ENCODE results near the gene SFI1.

Gene SFI1

DNA sequence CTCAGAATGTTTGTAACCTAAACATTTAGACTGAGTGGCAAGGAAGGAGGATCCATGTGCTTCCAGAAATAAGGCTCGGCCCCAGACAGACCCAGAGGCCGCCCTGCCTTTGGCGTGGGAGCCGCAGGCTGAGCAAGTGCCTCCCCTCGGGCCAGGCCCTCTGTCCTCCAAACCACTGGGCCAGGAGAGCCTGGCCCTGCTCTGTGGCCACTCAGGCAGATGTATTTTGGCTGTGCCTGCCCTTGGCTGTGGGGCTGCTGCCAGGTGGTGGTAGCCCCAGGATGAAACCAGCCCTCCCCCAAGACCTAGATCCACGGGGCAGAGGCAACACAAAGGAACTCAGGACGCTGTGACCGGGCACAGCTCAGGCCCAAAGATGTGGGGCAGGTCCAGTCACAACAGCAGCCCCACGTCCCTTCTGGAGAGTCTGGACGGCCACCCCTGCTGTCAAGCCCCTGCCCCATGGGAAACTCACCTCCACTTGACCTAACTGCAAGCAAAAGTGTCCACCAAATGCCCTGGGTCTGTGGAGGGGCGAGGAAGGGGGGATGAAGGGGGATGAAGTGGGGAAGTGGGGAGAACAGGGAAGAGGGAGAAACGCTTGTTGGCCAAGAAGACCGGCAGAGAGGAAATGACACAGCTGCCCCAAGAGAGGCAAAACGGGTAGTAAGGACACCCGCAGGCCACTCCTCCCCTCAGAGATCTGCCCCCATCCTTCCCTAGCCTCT is 141.7 kb downstream of the SFI1 start:
- no peak for DNase-seq

DNA sequence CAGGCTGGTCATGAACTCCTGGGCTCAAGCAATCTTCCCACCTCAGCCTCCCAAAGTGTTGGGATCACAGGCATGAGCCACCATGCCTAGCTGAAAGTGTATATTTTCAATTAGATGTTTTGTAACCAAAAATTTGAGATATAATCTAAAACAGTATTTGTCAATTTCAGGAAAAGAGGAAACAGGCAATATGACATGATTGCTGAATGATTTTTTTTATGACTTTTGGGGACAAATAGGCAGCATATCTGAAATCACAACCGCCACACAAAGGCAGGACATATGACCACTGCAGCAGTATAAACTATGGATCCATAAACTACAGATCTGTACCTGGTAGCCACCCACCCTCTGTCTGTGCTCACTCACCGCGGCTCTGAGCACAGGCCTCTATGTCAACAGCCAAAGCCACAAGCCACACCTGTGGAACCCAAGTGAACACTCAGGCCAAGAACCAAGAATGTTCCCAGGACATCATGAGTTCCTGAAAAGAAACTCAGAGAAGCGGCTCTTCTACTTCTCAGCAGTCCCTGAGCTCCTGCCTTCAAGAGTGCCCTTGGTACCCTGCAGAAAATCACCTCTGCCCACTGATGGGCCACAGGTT is 143.2 kb downstream of the SFI1 start:
- DNase-seq: no peak

DNA sequence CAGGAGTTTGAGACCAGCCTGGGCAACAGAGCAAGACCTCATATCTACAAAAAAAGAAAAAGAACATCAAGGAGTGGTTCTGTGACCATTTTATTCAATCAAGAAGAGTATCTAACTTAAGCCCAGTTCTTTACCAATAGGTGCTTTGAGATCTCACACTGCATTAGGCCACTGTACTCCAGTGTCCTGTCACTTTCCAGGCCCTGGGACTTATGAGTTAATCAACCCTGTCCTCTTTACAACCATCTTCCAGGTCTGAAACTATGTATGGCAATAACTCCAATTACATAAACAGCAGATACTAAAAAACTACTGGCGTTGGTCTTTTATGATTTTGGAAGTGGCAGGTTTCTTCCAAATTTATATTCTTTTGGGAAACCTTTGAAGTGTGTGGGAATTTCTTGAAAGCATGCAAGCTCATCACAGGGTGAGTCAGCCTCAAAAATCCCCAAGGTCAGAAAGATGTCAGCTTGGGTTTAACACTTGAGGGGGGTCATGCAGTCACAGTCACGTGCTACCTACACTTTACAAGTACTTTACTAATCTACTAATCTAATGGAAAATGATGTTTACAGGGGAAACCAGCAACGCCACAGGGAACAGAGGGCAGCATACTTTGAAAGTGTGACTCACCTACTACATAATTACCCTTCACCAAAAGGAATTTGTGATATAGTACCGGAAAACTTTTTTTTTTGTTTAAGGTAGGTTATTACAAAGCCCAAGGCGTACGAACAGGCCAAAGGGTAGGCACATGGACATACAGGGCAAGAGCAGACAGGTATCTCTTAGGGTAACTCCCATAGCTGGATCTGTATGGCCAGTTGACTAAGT is 150.1 kb downstream of the SFI1 start:
- peak; percentile 38 for DNase-seq

DNA sequence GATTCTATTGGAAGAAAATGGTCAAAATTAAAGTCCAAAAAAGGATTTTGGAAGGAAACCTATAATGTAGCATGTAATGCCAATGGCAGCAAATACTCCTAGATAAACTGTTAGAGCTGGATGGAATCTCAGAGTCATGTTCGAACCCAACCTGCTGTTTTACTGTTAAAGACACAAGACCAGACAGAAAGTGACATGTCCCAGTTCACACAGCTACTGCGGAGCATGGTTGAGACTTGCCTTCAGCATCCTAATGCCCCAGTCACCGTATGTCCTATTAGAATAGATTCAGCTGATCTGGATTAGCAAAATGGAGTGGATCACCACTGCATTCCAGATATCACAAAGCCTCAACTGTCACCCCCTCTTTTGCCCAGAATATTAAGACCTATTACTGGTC is 150.7 kb downstream of the SFI1 start:
- no peak for DNase-seq

DNA sequence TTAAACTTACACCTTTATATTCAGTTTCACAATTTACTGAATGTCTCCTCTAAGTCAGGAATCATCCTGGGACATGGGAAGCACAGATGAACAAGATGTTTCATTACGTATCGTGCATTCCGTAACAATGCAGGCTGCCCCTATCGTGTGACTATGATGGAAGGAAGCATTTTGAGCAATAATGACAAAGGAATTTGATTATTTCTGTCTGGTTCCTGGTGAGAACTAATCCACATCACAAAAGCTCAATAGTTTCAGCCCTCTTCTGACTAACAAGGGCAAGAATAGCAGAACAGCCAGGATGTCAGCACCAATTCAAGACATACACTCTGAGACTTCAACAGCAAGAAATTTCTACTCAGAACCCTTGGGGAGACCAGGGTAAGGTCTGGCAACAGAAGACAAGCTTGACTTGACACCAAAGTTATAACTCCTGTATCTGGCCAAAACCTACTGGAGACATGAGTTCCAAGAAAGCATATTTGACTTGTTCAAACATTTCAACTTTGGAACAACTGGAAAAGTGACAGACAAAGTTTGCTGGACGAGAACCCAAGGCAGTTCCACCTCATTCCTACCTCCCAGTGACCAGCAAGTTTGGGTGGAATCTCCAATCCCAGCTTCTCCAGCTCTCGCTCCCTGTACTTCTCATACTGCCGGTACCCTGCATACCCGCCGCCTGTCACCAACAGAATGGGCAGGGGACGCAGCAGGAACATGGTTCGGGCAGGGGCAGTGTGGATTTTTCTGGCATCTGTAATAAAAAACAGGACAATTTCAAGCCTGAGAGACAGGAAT is 151.4 kb downstream of the SFI1 start:
- no peak for DNase-seq

DNA sequence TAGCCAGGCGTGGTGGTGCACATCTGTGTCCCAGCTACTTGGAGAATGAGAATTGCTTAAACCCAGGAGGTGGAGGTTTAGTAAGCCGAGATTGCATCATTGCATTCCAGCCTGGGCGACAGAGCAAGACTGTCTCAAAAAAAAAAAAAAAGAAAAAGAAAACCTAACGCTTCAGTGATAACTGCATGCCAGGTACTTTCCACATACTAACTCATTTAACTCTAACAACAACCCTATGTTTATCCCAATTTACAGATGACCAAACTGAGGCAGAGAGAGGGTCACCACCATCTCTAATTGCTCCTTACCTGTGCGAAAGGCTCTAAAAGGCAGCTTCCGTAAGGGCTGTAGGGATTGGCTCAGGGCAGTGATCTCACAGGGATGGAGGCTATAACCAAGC is 154.1 kb downstream of the SFI1 start:
- DNase-seq: no peak

DNA sequence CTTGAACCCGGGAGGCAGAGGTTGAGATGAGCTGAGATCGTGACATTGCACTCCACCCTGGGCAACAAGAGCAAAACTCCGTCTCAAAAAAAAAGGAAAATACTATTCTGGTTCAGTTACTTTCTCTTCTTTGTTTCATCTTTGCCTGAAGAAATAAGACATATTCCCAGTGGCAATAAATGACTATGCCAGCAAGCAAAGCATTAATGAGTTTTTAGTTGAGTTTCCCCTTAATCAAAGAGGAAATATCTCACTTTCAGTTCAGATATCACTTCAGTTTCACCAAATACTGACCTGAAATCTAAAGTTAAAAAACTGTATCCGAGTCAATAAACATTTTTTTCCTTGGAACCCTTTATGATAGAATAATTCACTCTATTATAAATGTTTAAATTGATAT is 155.3 kb downstream of the SFI1 start:
- no peak for DNase-seq

DNA sequence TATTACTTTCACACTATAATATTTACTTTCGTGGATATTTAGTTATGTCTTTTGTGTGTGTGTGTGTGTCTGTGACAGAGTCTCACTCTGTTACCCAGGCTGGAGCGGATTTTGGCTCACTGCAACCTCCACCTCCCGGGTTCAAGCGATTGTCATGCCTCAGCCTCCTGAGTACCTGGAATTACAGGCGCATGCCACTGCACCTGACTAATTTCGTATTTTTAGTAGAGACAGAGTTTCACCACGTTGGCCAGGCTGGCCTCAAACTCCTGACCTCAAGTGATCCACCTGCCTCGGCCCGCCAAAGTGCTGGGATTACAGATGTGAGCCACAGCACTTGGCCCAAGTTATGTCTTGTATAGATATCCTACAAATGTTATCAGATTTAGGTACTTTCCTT is 155.8 kb downstream of the SFI1 start:
- DNase-seq: no peak

DNA sequence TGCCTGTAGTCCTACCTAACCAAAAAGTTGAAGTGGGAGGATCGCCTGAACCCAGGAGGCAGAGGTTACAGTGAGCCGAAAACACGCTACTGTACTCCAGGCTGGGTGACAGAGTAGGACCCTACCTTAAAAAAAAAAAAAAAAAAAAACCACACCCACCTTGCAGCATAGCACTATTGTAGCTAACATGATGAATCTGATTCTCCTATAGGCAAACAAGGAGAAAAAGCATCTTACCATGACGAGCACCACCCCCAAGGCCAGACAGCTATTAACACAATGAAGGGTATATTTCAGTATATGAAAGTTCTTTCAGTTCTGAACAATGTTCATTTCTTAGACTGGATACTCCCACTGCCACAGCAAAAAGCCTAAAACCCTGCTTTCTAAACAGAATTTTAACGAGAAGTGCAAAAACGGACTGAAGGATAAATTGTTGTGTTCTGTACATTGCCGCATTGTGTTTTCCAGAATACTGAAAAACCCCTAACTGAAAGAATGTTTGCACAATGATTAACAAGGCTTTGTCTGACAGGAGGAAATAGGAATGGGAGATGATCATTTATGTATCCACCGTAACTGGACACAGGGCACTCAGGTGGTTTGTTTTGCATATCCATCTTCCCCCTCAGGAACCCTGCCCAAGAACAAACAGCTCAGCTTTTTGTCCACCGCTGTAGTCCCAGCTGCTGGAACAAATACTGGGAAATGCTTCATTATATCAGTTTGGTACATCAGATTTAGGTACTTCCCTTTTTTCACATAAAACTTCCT is 156.8 kb downstream of the SFI1 start:
- no peak for DNase-seq

DNA sequence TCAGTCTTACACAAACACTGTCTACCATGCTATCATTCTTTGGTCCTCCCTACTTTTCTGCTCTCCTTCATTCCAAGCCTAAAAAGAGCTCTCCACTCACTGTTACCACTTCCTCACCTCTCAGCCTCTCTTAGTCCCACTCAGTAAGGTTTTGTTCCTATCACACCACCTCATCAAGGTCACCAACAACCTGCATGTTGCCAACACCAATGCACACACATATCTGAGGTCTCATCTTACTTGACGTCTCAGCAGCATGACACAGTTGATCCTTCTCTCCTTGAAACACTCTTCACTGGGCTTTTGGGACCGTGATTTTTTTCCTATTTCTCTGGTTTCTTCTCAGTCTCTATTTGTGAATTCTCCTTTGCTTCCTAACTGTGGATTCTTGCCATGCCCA is 157.6 kb downstream of the SFI1 start:
- no peak for DNase-seq

DNA sequence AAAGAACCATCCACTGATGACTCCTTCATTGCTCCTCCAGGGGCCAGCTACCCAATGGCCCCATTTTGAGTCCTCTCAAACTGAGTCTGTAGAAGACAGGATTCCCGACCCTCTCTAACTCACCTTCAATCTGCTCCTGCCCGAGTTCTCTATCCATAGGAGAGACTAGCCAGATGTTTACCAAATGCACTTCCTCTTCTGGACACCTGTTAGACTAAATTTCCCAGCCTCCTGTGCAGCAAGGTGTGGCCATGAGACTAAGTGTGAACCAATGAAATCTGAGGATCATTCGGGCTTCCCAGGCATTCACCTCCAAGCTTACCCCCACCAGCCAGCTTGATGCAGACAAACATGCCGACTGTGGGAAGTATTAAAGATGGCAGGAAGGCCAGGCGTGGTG is 158.1 kb downstream of the SFI1 start:
- no peak for DNase-seq

DNA sequence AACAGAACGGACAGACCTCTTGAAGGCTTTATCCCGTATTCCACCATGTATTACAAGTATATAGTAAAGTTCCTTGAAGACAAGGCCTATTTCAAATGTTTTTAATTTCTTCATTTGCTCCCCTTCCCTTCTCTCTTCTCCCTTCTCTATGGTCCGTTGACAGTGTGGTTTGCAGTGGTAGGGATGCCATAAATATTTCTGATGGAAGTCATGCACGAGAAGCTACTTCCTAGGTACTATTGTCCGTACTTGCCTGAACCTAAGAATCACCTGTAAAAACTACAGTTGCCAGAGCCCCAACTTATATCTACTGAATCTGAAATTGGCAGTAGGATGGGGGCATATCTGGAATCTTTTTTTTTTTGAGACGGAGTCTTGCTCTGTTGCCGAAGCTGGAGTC is 162.9 kb downstream of the SFI1 start:
- DNase-seq: no peak

DNA sequence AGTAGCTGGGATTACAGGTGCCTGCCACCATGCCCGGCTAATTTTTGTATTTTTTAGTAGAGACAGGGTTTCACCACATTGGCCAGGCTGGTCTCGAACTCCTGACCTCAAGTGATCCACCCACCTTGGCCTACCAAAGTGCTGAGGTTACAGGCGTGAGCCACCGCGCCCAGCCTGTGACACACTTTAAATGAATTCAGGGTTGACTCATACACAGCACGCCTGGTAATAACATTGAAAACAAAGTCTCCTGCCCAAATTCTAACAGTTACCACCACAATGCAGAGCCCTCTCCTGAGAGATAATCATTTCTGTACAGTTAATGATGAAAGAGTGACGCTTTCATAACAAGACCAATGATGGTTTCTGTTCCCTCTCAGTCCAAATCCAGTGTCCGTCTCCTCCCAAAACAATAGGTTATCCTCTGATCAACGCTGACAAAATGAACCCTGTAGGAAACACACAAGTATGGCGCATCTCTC is 164.6 kb downstream of the SFI1 start:
- DNase-seq: peak; percentile 32

DNA sequence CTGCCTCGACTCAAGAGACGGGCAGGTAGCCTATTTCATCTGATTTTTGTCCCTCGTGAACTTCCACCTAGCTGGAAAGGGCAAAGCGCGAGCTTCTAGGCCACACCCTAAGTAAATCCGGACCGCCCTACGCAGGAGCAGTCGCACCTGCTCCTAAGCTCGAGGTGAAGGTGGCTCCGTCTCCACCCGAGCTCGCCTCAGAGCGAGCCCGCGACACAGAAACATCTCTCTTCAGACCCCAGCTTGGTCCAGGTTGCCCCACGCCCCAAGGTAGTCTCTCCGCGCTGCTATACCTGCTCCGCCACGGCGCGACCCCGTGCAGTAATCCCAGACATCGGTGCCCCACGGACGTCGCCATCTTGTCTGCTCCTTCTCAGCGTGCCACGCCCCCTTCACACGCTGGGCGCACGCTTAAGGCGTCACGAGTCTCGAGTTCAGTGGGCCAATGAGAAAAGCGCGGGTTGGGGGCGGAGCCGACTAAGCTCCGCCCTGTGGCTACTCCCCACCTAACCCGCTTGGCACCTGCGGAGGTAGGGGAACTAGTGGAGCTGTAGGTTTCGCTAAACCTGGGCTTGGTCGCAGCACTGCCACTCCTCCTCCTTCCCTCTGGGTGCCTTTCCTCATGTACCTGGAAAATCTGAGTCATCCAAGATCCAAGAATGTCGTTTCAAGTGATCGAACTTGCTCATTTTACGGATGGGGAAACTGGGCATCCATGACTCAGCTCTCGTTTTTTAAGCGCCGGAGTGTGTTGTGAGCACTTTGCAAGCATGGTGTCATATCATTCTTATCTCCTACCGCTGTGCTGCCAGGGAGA is 165.7 kb downstream of the SFI1 start, which contains the start of gene PISD:
PISD (minus strand) TSS at position 365 of the 817 bp plus-strand sequence; CDS start at position 358, 7 bp downstream.
- DNase-seq: peak; percentile 95

DNA sequence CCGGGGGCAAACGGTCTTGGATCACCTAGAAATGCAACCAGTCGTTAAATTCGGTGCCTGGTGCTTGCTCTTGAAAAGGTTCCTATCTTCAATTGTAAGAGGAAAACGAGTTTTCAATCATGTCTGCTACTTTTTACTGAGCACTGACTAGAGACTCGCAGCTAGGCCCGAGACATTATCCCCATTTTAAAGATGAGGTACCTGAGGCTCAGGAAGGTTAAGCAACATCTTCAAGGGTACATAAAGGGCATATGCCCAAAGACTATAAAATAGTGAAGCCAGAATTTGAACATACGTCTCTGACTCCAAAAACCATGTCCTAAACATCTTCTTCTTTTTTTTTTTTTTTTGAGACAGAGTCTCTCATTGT is 166.3 kb downstream of the SFI1 start:
- no peak for DNase-seq

Measured in stimulated activated CD4-positive, alpha-beta T cell treated with anti-CD3 and anti-CD28 coated beads, Interleukin-4, amount 100 ng/mL, for 1 hour (primary cell).